Activated CD4-positive, alpha-beta T cell treated with anti-CD3 and anti-CD28 coated beads, Interleukin-2, amount 10 ng/mL, durations not matched to agents 7 days and 5 days (primary cell): ENCODE data around the gene ABL2. TPM values are rescaled to one million over a fixed set of nuclear protein-coding genes. Genes with fewer than 3 reads are reported as not detected.

ENCODE experiments used
- CTCF ChIA-PET: fragments of 350-600 bp; sonication (Branson Sonifier 250); formaldehyde crosslinking; loops from one replicate; lab custom pipeline; 2021; ENCODE audit warnings: antibody characterized with exemption; lab: Charles Lee
- POLR2A ChIA-PET: fragments of 350-600 bp; sonication (Branson Sonifier 250); formaldehyde crosslinking; loops from one replicate; lab custom pipeline; 2021; ENCODE audit warnings: antibody characterized with exemption; lab: Charles Lee
- DNase-seq: peaks from one replicate; pipeline ENCODE4 v3.0.0-alpha.2; 2020
- H3K27ac Mint-ChIP-seq: one replicate; pipeline ENCODE4 v1.8.0; 2021; ENCODE audit warnings: mild to moderate bottlenecking, moderate library complexity, mixed read lengths
- H3K27me3 Mint-ChIP-seq: one replicate; pipeline ENCODE4 v1.8.0; 2021; ENCODE audit warnings: mixed read lengths
- H3K36me3 Mint-ChIP-seq: one replicate; pipeline ENCODE4 v1.8.0; 2021; ENCODE audit warnings: low read depth, mixed read lengths
- H3K4me1 Mint-ChIP-seq: one replicate; pipeline ENCODE4 v1.8.0; 2021; ENCODE audit warnings: mixed read lengths
- H3K4me3 Mint-ChIP-seq: one replicate; pipeline ENCODE4 v1.8.0; 2021; ENCODE audit warnings: mild to moderate bottlenecking, moderate library complexity, mixed read lengths
- H3K9me3 Mint-ChIP-seq: one replicate; pipeline ENCODE4 v1.8.0; 2021; ENCODE audit warnings: mixed read lengths
- total RNA-seq, 2 experiments: library from RNA; stranded (reverse); gene quantifications; one replicate each; pipeline ENCODE4 v1.2.3, GENCODE V29; 2021

The ABL2 gene
- total RNA-seq, 2 experiments from 2014 or later, result 7.5 to 8.2 TPM

DNA sequence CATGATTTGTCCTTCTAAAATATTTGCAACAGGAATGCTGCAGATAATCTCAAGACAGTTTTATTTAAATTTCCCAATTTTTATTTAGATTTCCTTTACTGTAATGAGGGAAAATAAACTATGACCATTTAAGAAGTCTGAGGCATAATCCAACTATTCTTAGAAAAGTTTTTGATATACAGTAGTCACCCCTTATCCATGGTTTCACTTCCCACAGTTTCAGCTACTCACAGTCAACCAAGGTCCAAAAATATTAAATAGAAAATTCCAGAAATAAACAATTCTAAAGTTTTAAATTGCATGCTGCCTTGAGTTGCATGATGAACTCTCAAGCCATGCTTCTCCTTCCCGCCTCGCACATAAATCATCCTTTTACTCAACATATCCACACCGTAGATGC is 114.3 kb downstream of the ABL2 start:
- H3K36me3 Mint-ChIP-seq, result peaks cover 12% of the 10 kb centered on the region
- no peak overlapping the region for H3K4me3 Mint-ChIP-seq
- no peaks in the 10 kb centered on the region for H3K9me3 Mint-ChIP-seq
- no peak for DNase-seq
- CTCF ChIA-PET, result no interaction called here
- no peaks in the 10 kb centered on the region for H3K27me3 Mint-ChIP-seq
- peaks cover 1% of the 10 kb centered on the region for H3K4me1 Mint-ChIP-seq
- no peak overlapping the region for H3K27ac Mint-ChIP-seq
- POLR2A ChIA-PET, result no interaction called here

DNA sequence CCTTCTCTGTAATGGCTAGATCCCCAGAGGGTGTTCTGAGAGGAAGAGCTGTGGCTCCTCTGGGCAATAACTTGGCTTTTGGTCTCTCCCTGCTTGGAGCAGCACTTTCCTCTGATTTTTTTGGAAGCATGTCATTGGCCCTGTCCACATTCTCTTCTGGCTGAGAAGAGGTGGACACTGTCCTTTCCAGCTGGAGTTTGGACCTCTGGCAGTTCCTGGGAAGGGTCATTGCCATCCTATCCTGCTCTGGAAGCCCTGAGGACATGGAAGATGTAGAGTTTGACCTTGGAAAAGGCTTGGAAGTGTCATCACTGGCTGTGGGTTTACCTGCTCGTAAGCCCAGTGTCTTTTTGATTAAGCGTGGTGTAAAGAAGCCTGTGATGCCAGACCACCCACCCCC is 120.8 kb downstream of the ABL2 start:
- H3K27ac Mint-ChIP-seq, result no peak overlapping the region
- peaks cover 2% of the 10 kb centered on the region for H3K36me3 Mint-ChIP-seq
- H3K4me1 Mint-ChIP-seq, result no peaks in the 10 kb centered on the region
- H3K27me3 Mint-ChIP-seq, result no peaks in the 10 kb centered on the region
- H3K4me3 Mint-ChIP-seq, result no peak overlapping the region
- DNase-seq, result no peak
- H3K9me3 Mint-ChIP-seq, result no peaks in the 10 kb centered on the region
- CTCF ChIA-PET, result interaction anchor here (0.9 kb wide), 1 partner anchor 17 kb away, joined by 3 read pairs; no protein-coding TSS in a partner anchor
- POLR2A ChIA-PET, result no interaction called here

DNA sequence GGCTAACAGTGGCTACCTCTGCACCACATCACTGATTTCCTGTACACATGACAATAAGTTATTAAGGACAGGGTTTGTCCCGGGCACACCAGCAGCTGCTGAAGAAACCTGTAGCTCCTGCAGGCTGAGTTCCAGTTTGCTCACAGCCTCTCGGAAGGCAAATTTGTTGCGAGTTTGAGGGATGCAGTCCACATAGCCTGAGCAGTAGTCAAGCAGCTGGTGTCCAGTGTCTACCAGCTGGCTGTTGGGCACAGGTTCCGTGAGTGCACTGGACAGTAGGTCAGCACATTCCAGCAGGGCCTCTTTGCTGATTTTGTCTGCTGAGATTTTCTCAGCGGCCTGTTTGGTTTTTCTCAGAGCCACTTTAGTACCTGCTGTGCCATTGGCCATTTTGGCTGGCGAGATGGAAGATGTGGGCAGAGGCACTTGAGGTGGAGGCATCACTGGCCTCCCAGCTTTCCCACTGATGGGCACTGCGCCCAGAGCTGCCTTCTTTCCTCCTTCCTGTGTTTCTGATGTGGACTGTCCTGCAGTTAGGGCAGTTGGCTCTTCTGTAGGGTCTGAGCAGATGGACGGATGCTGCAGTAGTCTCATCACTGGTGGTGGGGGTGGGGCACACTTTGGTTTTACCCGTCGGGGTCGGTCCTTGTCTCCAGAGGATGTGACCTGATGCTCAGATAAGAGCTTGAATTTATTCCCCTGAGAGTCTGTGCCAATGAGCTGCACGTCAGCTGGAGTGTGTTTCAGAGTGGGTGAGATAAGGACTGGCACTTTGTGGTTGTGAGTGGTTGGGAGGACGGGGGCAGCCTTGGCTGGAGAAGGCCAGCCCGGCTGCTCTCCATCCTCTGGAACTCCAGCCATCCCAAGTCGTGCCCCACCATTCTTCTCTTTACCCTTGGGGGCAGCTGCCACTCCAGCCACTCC is 121.5 kb downstream of the ABL2 start:
- ChIA-PET POLR2A (no interaction called here), CTCF (interaction anchor here (0.6 to 0.9 kb wide), 2 partner anchors 18 to 58 kb away, joined by 3 read pairs; no protein-coding TSS in a partner anchor)
- no peak overlapping the region for H3K4me3 Mint-ChIP-seq
- no peak for DNase-seq
- H3K36me3 Mint-ChIP-seq, result peaks cover 2% of the 10 kb centered on the region
- H3K9me3 Mint-ChIP-seq, result no peaks in the 10 kb centered on the region
- no peak overlapping the region for H3K27ac Mint-ChIP-seq
- no peaks in the 10 kb centered on the region for H3K4me1 Mint-ChIP-seq
- no peaks in the 10 kb centered on the region for H3K27me3 Mint-ChIP-seq

DNA sequence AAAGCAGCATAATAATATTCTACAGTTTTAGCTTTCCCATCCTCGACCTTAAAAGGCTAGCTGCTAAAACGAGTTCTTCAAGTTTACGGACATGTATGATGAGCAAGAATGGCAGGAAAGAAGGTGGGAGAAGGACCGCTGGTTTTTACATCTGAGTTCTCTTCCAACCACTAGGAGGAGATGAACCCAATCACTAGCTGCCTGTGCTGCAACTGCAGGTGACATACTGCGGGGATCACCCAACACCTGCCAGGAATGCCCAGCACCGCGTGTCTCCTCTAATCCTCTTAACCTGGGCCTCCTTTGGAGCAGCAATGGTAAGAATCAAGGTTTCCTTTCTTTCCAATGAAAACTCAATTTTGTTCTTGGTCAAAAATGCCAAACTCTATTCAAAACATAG is 124.1 kb downstream of the ABL2 start:
- no peaks in the 10 kb centered on the region for H3K27me3 Mint-ChIP-seq
- H3K4me3 Mint-ChIP-seq, result no peak overlapping the region
- CTCF ChIA-PET, result interaction anchor here (0.6 to 1.0 kb wide), 2 partner anchors 16 to 70 kb away, joined by 3 to 4 read pairs; no protein-coding TSS in a partner anchor
- POLR2A ChIA-PET, result no interaction called here
- no peak overlapping the region for H3K27ac Mint-ChIP-seq
- DNase-seq, result no peak
- H3K36me3 Mint-ChIP-seq, result peaks cover 2% of the 10 kb centered on the region
- no peaks in the 10 kb centered on the region for H3K4me1 Mint-ChIP-seq
- H3K9me3 Mint-ChIP-seq, result no peaks in the 10 kb centered on the region

DNA sequence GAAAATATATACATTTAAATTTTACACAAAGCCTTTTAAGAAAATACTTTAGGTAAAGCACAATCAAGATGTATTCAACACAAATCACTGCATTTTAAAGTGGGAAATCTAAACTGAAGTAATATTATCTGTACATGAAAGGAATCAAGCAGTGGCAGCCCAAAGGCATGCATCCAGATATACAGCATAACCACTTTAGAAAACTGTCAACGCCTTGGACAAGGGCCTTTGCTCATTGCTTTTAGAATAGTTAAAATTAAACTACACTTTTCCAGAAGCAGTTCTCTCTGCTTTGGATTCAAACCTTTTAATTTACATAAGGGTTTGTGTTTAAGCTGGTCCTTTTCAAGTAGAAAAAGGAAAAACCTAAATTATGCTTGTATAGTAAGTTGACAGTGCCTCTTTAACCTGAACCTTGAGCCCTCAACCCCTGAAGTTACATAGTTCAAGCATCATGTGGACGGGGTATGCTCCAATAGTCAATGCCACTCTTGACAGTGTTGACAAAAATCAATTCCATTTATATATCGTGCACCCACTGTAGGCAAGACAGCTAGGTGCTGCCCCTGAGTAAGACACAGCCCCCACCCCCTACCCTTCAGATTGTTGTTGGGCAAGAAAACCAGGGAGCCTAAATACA is 124.7 kb downstream of the ABL2 start:
- POLR2A ChIA-PET, result no interaction called here
- no peak overlapping the region for H3K4me3 Mint-ChIP-seq
- no peak overlapping the region for H3K27ac Mint-ChIP-seq
- no peaks in the 10 kb centered on the region for H3K4me1 Mint-ChIP-seq
- H3K36me3 Mint-ChIP-seq, result peaks cover 2% of the 10 kb centered on the region
- no peaks in the 10 kb centered on the region for H3K9me3 Mint-ChIP-seq
- CTCF ChIA-PET, result interaction anchor here (0.7 kb wide), 1 partner anchor 11 kb away, joined by 3 read pairs; no protein-coding TSS in a partner anchor
- no peaks in the 10 kb centered on the region for H3K27me3 Mint-ChIP-seq
- no peak for DNase-seq

DNA sequence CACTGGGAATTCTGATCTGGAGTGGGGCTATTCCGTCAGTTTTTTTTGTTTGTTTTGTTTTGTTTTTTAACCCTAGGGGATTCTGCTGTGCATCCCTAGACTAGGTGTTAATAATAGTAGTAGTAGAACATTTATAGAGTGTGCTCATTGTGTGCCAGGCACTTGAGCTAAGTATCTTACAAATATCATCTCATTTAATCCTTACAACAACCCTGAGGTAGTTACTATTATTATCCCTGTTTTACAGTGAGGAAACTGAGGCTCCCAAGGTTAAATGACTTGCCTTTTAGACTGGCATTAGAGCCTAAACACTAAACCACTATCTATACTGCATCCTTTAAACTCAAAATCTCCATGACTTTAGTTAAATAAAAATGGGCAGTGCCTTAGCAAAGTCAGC is 125.5 kb downstream of the ABL2 start:
- H3K9me3 Mint-ChIP-seq, result no peaks in the 10 kb centered on the region
- CTCF ChIA-PET, result no interaction called here
- H3K4me1 Mint-ChIP-seq, result no peaks in the 10 kb centered on the region
- H3K4me3 Mint-ChIP-seq, result no peak overlapping the region
- H3K27me3 Mint-ChIP-seq, result no peaks in the 10 kb centered on the region
- DNase-seq, result no peak
- H3K27ac Mint-ChIP-seq, result no peak overlapping the region
- peaks cover 2% of the 10 kb centered on the region for H3K36me3 Mint-ChIP-seq
- POLR2A ChIA-PET, result no interaction called here

DNA sequence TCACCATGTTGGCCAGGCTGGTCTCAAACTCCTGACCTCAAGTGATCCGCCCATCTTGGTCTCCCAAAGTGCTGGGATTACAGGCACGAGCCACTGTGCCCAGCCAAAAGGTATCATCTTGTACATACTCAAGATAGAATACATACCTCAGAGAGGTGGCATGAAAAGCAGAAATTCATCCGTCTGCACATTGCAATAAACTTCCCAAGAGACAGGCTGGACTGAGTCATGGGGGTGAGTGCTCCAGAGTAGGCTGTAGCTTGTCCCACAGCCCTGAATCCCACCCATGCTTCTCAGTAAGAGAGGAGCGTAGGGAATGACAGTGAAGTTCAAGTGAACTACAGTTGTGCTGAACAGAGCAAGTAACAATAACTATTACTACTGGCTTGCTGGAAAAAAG is 127.9 kb downstream of the ABL2 start:
- H3K4me1 Mint-ChIP-seq, result no peaks in the 10 kb centered on the region
- CTCF ChIA-PET, result interaction anchor here (0.8 to 1.4 kb wide), 3 partner anchors 14 to 36 kb away, joined by 3 to 4 read pairs (median 3); no protein-coding TSS in a partner anchor
- DNase-seq, result no peak
- H3K36me3 Mint-ChIP-seq, result peaks cover 8% of the 10 kb centered on the region
- no peaks in the 10 kb centered on the region for H3K27me3 Mint-ChIP-seq
- H3K4me3 Mint-ChIP-seq, result no peak overlapping the region
- POLR2A ChIA-PET, result no interaction called here
- no peaks in the 10 kb centered on the region for H3K9me3 Mint-ChIP-seq
- H3K27ac Mint-ChIP-seq, result no peak overlapping the region

DNA sequence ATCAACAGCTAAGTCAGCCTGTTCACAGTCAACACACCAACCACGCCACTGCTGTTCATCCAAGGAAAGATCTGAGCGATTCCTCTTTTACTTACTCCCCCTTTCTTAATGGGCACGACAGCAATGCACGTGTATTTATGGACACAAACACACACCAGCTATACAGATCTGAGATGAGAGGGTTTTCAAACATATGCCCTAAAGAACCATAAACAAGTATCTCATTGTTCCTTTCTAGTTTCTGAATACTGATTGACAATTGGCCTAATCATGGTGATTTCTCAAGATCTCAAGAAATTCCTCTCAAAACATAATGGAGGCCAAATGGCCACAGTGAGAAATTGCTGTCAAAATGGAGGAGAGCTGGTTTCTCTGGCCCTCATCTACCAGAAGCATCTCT is 129.6 kb downstream of the ABL2 start:
- Mint-ChIP-seq H3K9me3 (no peaks in the 10 kb centered on the region), H3K4me1 (no peaks in the 10 kb centered on the region), H3K4me3 (no peak overlapping the region), H3K27ac (no peak overlapping the region), H3K36me3 (peaks cover 18% of the 10 kb centered on the region), H3K27me3 (no peaks in the 10 kb centered on the region)
- ChIA-PET POLR2A (interaction anchor here (0.5 kb wide), 1 partner anchor 97 kb away, joined by 5 read pairs; no protein-coding TSS in a partner anchor), CTCF (no interaction called here)
- DNase-seq, result no peak

DNA sequence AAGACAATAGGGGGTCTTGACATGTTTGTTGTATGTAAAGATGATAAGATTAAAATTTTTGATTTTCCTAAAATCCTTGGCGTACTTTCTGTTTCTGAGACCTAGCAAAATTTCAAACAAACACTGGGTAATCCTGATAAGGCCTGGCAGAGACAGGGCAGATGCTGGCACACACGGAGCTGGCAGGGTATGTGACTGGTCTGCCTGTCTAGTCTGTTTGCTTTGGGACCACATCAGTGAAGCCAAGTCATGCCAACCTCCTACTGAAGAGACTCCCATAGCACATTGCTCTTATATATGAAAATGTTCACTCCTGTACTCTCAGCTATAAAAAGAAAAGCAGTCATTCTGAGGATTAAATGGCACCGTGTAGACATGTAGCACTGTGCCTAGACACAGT is 133.6 kb downstream of the ABL2 start:
- Mint-ChIP-seq H3K36me3 (peaks cover 37% of the 10 kb centered on the region), H3K27me3 (no peaks in the 10 kb centered on the region), H3K4me3 (no peak overlapping the region), H3K4me1 (no peaks in the 10 kb centered on the region), H3K27ac (no peak overlapping the region), H3K9me3 (no peaks in the 10 kb centered on the region)
- DNase-seq, result no peak
- ChIA-PET CTCF (no interaction called here), POLR2A (no interaction called here)

DNA sequence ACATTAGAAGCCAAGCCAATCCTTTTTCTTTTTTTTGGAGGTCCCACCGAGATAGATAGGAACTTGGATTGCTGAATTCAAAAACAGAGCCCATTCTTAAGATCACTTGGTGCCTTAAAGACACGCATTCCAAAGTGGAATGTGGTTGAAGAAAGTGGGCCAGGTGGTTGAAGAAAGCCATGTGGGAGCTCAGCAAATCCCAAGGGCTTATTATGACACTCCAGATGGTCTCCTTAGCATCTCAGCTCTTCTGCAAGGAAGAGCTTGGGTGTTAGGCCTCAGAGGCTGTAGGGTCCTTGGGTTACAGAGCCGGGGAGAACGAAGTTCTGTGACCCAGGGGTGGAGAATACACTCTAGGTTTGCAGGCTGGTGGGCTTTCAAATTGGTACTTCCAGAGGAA is 134.1 kb downstream of the ABL2 start:
- Mint-ChIP-seq H3K27ac (no peak overlapping the region), H3K9me3 (no peaks in the 10 kb centered on the region), H3K4me3 (no peak overlapping the region), H3K4me1 (no peaks in the 10 kb centered on the region), H3K36me3 (peaks cover 37% of the 10 kb centered on the region), H3K27me3 (no peaks in the 10 kb centered on the region)
- DNase-seq, result no peak
- ChIA-PET POLR2A (no interaction called here), CTCF (no interaction called here)

DNA sequence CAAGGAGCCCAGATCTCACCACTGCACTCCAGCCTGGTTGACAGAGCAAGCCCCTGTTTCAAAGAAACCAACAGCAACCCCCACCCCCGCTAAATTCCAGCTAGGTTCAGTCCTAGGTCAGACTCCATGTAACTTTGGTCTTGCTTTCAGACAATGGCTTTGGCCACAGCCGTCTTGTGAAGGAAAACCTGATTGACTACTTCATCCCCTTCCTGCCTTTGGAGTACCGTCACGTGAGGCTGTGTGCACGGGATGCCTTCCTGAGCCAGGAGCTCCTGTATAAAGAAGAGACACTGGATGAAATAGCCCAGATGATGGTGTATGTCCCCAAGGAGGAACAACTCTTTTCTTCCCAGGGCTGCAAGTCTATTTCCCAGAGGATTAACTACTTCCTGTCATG is 134.7 kb downstream of the ABL2 start:
- CTCF ChIA-PET, result interaction anchor here (1.0 kb wide), 1 partner anchor 553 kb away, joined by 3 read pairs; no protein-coding TSS in a partner anchor
- no peak overlapping the region for H3K4me3 Mint-ChIP-seq
- DNase-seq, result no peak
- peaks cover 39% of the 10 kb centered on the region for H3K36me3 Mint-ChIP-seq
- H3K4me1 Mint-ChIP-seq, result no peaks in the 10 kb centered on the region
- H3K27ac Mint-ChIP-seq, result no peak overlapping the region
- no peaks in the 10 kb centered on the region for H3K27me3 Mint-ChIP-seq
- POLR2A ChIA-PET, result no interaction called here
- H3K9me3 Mint-ChIP-seq, result no peaks in the 10 kb centered on the region

DNA sequence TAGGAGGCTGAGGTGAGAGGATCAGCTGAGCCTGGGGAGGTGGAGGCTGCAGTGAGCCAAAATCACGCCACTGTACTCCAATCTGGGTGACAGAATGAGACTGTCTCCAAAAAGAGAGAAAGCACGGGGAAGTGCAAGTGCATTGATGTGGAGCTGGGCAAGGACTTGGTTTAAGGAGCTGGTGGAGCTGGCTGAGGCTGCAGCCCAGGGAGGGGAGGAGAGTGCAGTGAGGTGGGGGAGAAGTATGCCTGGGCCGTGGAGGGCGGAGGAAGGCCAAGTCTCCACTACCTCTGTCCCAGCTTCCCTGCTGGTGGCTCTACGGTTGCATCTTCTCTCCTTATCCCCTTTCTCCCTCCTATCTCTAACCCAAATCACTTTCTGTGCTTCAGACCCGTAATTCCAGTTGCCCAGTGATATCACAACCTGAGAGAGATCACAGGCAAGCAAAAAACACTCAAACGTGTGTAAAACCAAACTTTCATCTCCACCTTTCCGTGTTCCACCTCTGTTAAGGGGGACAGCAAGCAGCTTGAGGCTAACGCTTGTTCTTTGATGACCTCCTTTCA is 136.5 kb downstream of the ABL2 start:
- Mint-ChIP-seq H3K9me3 (no peaks in the 10 kb centered on the region), H3K27me3 (no peaks in the 10 kb centered on the region), H3K4me1 (no peaks in the 10 kb centered on the region), H3K27ac (no peak overlapping the region), H3K36me3 (peaks cover 49% of the 10 kb centered on the region), H3K4me3 (no peak overlapping the region)
- ChIA-PET CTCF (interaction anchor here (1.1 to 2.8 kb wide), 3 partner anchors 10 to 272 kb away, joined by 3 to 9 read pairs (median 8); no protein-coding TSS in a partner anchor), POLR2A (no interaction called here)
- no peak for DNase-seq
